H9 (cell line): ENCODE results near the gene FAM131C. TPM values are rescaled to one million over a fixed set of nuclear protein-coding genes. Genes with fewer than 3 reads are reported as not detected.

Source experiments
- DNase-seq: peaks from one replicate; pipeline ENCODE4 v3.0.0-alpha.2; 2017
- H2AFZ ChIP-seq: one replicate; pipeline ENCODE4 v1.6.1; 2013; ENCODE audit warnings: mild to moderate bottlenecking, low read length, control low read depth, moderate library complexity
- H2AK5ac ChIP-seq: 2 replicates; pipeline ENCODE4 v1.6.1; 2013; ENCODE audit warnings: low read length, control low read depth, mixed read lengths; ENCODE audit not compliant: insufficient read length
- H2BK120ac ChIP-seq: one replicate; pipeline ENCODE4 v1.6.1; 2013; ENCODE audit warnings: low read depth, mild to moderate bottlenecking, low read length, control low read depth, inconsistent platforms; ENCODE audit not compliant: poor library complexity, severe bottlenecking
- H2BK12ac ChIP-seq: 2 replicates; pipeline ENCODE4 v1.6.1; 2013; ENCODE audit warnings: low read length, control low read depth, mixed read lengths, low read depth; ENCODE audit not compliant: insufficient read length
- H2BK15ac ChIP-seq: 2 replicates; pipeline ENCODE4 v1.6.1; 2013; ENCODE audit warnings: low read depth, low read length, control low read depth
- H2BK20ac ChIP-seq: one replicate; pipeline ENCODE4 v1.6.1; 2013; ENCODE audit warnings: low read depth, mild to moderate bottlenecking, low read length, control low read depth, inconsistent platforms; ENCODE audit not compliant: poor library complexity, severe bottlenecking
- H2BK5ac ChIP-seq: 2 replicates; pipeline ENCODE4 v1.6.1; 2013; ENCODE audit warnings: low read length, control low read depth, mixed read lengths; ENCODE audit not compliant: insufficient read length
- H3K14ac ChIP-seq: 2 replicates; pipeline ENCODE4 v1.6.1; 2013; ENCODE audit warnings: low read length, control low read depth; ENCODE audit not compliant: insufficient read depth
- H3K18ac ChIP-seq: 2 replicates; pipeline ENCODE4 v1.6.1; 2013; ENCODE audit warnings: low read depth, mild to moderate bottlenecking, mixed read lengths, low read length, control low read depth; ENCODE audit not compliant: insufficient read length
- H3K23ac ChIP-seq: 2 replicates; pipeline ENCODE4 v1.6.1; 2013; ENCODE audit warnings: low read length, control low read depth, mixed read lengths, low read depth; ENCODE audit not compliant: insufficient read length
- H3K23me2 ChIP-seq: 2 replicates; pipeline ENCODE4 v1.6.1; 2013; ENCODE audit warnings: low read depth, mild to moderate bottlenecking, mixed read lengths, low read length, control low read depth; ENCODE audit not compliant: insufficient read length, poor library complexity, severe bottlenecking
- H3K27ac ChIP-seq: 2 replicates; pipeline ENCODE4 v1.5.1; 2013; ENCODE audit warnings: low read length, control low read depth, mixed read lengths, low read depth; ENCODE audit not compliant: insufficient read length
- H3K27me3 ChIP-seq: 2 replicates; pipeline ENCODE4 v1.6.1; 2013; ENCODE audit warnings: low read length, control low read depth, inconsistent platforms; ENCODE audit not compliant: insufficient read depth
- H3K4ac ChIP-seq: 2 replicates; pipeline ENCODE4 v1.6.1; 2013; ENCODE audit warnings: low read depth, mild to moderate bottlenecking, control low read depth, inconsistent platforms, low read length, moderate library complexity
- H3K4me1 ChIP-seq: 2 replicates; pipeline ENCODE4 v1.6.1; 2013; ENCODE audit warnings: low read length, control low read depth, inconsistent platforms; ENCODE audit not compliant: insufficient read depth
- H3K4me2 ChIP-seq: 2 replicates; pipeline ENCODE4 v1.6.1; 2013; ENCODE audit warnings: low read length, control low read depth, mixed read lengths; ENCODE audit not compliant: insufficient read length, insufficient read depth
- H3K56ac ChIP-seq: 2 replicates; pipeline ENCODE4 v1.6.1; 2013; ENCODE audit warnings: low read depth, mild to moderate bottlenecking, mixed read lengths, low read length, control low read depth; ENCODE audit not compliant: insufficient read length
- H3K79me1 ChIP-seq: 2 replicates; pipeline ENCODE4 v1.6.1; 2013; ENCODE audit warnings: low read depth, mild to moderate bottlenecking, moderate library complexity, low read length, control low read depth, inconsistent platforms; ENCODE audit not compliant: insufficient read depth, poor library complexity, severe bottlenecking
- H3K79me2 ChIP-seq: 2 replicates; pipeline ENCODE4 v1.6.1; 2013; ENCODE audit warnings: low read length, control low read depth, inconsistent platforms; ENCODE audit not compliant: insufficient read depth
- H3K9ac ChIP-seq: 2 replicates; pipeline ENCODE4 v1.6.1; 2013; ENCODE audit warnings: low read length, control low read depth, mixed read lengths; ENCODE audit not compliant: insufficient read length; ENCODE audit errors: extremely low read depth
- H3K9me3 ChIP-seq: one replicate; pipeline ENCODE4 v1.6.1; 2013; ENCODE audit warnings: low read depth, low read length, inconsistent platforms; ENCODE audit not compliant: control insufficient read depth
- H3T11ph ChIP-seq: one replicate; pipeline ENCODE4 v1.6.1; 2013; ENCODE audit warnings: mild to moderate bottlenecking, low read length, control low read depth, inconsistent platforms
- H4K20me1 ChIP-seq: one replicate; pipeline ENCODE4 v1.6.1; 2013; ENCODE audit not compliant: control insufficient read depth, insufficient read length, insufficient read depth
- H4K5ac ChIP-seq: 2 replicates; pipeline ENCODE4 v1.6.1; 2013; ENCODE audit warnings: low read depth, mild to moderate bottlenecking, mixed read lengths, low read length, control low read depth; ENCODE audit not compliant: insufficient read length
- H4K8ac ChIP-seq: replicated peaks from 2 replicates; pipeline ENCODE4 v1.6.1; 2013; ENCODE audit warnings: low read length, control low read depth, mixed read lengths, low read depth; ENCODE audit not compliant: insufficient read length
- H4K91ac ChIP-seq: 2 replicates; pipeline ENCODE4 v1.6.1; 2013; ENCODE audit warnings: low read depth, mild to moderate bottlenecking, moderate library complexity, mixed read lengths, low read length, control low read depth; ENCODE audit not compliant: insufficient read length
- H3K27ac Mint-ChIP-seq, 3 experiments: 2 replicates in 2 of 3; 3 replicates in 1 of 3; pipeline ENCODE4 v1.8.0; 2020 to 2021; ENCODE audit warnings: mixed read lengths in 3 of 3, mild to moderate bottlenecking in 1 of 3, moderate library complexity in 1 of 3
- H3K27me3 Mint-ChIP-seq: 2 replicates; pipeline ENCODE4 v1.8.0; 2021; ENCODE audit warnings: low read depth, mild to moderate bottlenecking, moderate library complexity, mixed read lengths
- H3K36me3 Mint-ChIP-seq, 3 experiments: 2 replicates in 2 of 3; 3 replicates in 1 of 3; pipeline ENCODE4 v1.8.0; 2020 to 2021; ENCODE audit warnings: low read depth in 3 of 3, mixed read lengths in 3 of 3; ENCODE audit not compliant: insufficient read depth in 1 of 3
- H3K4me1 Mint-ChIP-seq, 2 experiments: 2 replicates each; pipeline ENCODE4 v1.8.0; 2020; ENCODE audit warnings: mixed read lengths in 2 of 2
- H3K4me3 Mint-ChIP-seq, 2 experiments: 2 replicates in 1 of 2; 3 replicates in 1 of 2; pipeline ENCODE4 v1.8.0; 2020 to 2021; ENCODE audit warnings: mild to moderate bottlenecking in 2 of 2, mixed read lengths in 2 of 2, moderate library complexity in 1 of 2
- H3K9me3 Mint-ChIP-seq, 2 experiments: 2 replicates in 1 of 2; 3 replicates in 1 of 2; pipeline ENCODE4 v1.8.0; 2020; ENCODE audit warnings: mild to moderate bottlenecking in 2 of 2, mixed read lengths in 2 of 2, moderate library complexity in 1 of 2
- WGBS: extraction: QIAGEN DNeasy Blood & Tissue Kit; methylation state at CpG from one replicate; pipeline ENCODE4 v1.1.7; 2013; ENCODE audit warnings: missing lambda C conversion rate, low lambda C conversion rate, mixed read lengths; ENCODE audit not compliant: insufficient read length; ENCODE audit errors: extremely low coverage; 5-methylcytosine and 5-hydroxymethylcytosine counted together
- total RNA-seq: library from RNA; stranded (reverse); gene quantifications from 2 replicates; pipeline ENCODE4 v1.2.1, GENCODE V29; 2021
- TF ChIP-seq, protein P1 (sequence below): fragments of 200-600 bp; sonication (generic); conservative IDR thresholded peaks from 3 replicates; pipeline ENCODE4 v1.8.0; 2021; ENCODE audit warnings: antibody characterized with exemption, mild to moderate bottlenecking

FAM131C gene
- total RNA-seq, 1 experiment from 2014 or later: 0.61 TPM

DNA sequence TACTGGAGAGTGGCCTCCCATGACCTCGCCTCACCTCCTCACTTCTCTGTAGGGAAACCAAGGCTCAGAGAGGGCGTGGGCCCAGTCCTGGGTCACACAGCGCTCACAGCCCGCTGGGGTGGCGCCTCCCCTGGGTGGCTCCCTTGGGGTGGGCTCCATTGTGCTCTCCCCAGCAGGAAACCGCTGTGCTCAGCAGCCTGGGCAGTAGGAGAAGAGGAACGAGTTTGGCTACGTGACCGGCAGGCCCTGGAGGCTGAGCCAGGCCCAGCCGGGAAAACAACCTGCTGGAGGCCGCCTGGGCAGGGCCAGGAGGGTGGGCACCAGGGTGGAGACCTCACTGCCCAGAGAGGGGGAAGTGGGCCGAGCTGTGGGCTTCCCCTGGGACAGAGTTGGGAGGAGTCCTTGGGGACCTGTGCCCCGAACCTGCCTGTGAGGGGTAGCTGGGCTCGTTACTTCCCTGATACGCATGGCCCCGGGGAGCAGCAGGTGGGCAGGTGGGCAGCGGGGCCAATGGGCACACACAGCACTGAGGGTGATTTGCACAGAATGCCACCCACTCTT, 15.0 kb upstream of the FAM131C start:
- Histone ChIP-seq H4K5ac (no peak overlapping the region), H2BK5ac (no peak overlapping the region), H3T11ph (no peak overlapping the region), H4K8ac (no peak overlapping the region), H3K18ac (no peak overlapping the region), H4K20me1 (no peaks in the 10 kb centered on the region), H3K79me2 (no peaks in the 10 kb centered on the region), H2AFZ (no peak overlapping the region), H3K79me1 (no peaks in the 10 kb centered on the region), H4K91ac (no peak overlapping the region), H3K23me2 (no peaks in the 10 kb centered on the region), H2BK12ac (no peak overlapping the region), H2BK120ac (no peak overlapping the region), H2BK20ac (no peak overlapping the region), H2AK5ac (no peak overlapping the region), H3K27me3 (no peaks in the 10 kb centered on the region; the same call in 1 of the 2 replicates), H2BK15ac (no peak overlapping the region), H3K23ac (no peak overlapping the region), H3K14ac (no peak overlapping the region; the same call in 1 of the 2 replicates), H3K4ac (no peak overlapping the region), H3K9me3 (no peaks in the 10 kb centered on the region), H3K4me1 (no peaks in the 10 kb centered on the region), H3K27ac (no peak overlapping the region), H3K56ac (no peak overlapping the region), H3K9ac (no peak overlapping the region), H3K4me2 (no peak overlapping the region)
- Mint-ChIP-seq H3K4me3 (no peak overlapping the region), H3K4me1 (peaks cover 7 to 18% of the 10 kb centered on the region in 2 experiments; a peak in 3 of 4 replicates), H3K36me3 (no peaks in the 10 kb centered on the region), H3K27me3 (no peaks in the 10 kb centered on the region; the same call in none of the 2 replicates), H3K27ac (no peak overlapping the region), H3K9me3 (no peaks in the 10 kb centered on the region)
- TF ChIP-seq, protein P1, sequence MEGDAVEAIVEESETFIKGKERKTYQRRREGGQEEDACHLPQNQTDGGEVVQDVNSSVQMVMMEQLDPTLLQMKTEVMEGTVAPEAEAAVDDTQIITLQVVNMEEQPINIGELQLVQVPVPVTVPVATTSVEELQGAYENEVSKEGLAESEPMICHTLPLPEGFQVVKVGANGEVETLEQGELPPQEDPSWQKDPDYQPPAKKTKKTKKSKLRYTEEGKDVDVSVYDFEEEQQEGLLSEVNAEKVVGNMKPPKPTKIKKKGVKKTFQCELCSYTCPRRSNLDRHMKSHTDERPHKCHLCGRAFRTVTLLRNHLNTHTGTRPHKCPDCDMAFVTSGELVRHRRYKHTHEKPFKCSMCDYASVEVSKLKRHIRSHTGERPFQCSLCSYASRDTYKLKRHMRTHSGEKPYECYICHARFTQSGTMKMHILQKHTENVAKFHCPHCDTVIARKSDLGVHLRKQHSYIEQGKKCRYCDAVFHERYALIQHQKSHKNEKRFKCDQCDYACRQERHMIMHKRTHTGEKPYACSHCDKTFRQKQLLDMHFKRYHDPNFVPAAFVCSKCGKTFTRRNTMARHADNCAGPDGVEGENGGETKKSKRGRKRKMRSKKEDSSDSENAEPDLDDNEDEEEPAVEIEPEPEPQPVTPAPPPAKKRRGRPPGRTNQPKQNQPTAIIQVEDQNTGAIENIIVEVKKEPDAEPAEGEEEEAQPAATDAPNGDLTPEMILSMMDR: no peak
- DNase-seq: no peak
- no CpG with 5 or more reads among the region's 17 CpGs for WGBS
